Liver (tissue), 9 donors: Measurements from ENCODE around the gene PTPRB. TPM values are rescaled to one million over a fixed set of nuclear protein-coding genes. Genes with fewer than 3 reads are reported as not detected.

Source experiments
- DNase-seq: peaks from one replicate; pipeline ENCODE4 v3.0.0-alpha.2; 2017; ENCODE audit warnings: low spot score
- H3K27ac ChIP-seq, 2 donors: one replicate each; pipeline ENCODE4 v1.7.0; 2013; ENCODE audit warnings: inconsistent platforms in 2 of 2, low read length in 2 of 2, control low read depth in 1 of 2, low read depth in 1 of 2, mild to moderate bottlenecking in 1 of 2
- H3K27me3 ChIP-seq, 4 donors: one replicate each; pipeline versions ENCODE4 v1.6.1 to v1.7.0; 2013; ENCODE audit warnings: low read length in 3 of 4, inconsistent platforms in 1 of 4, mild to moderate bottlenecking in 1 of 4, moderate library complexity in 1 of 4; ENCODE audit not compliant: control insufficient read depth in 4 of 4, insufficient read depth in 4 of 4
- H3K36me3 ChIP-seq, 4 donors: one replicate each; pipeline versions ENCODE4 v1.6.1 to v1.7.0; 2013; ENCODE audit warnings: low read length in 3 of 4, mild to moderate bottlenecking in 3 of 4, low read depth in 1 of 4, moderate library complexity in 1 of 4; ENCODE audit not compliant: control insufficient read depth in 4 of 4, insufficient read depth in 3 of 4
- H3K4me1 ChIP-seq, 4 donors: one replicate each; pipeline versions ENCODE4 v1.6.1 to v1.7.0; 2013; ENCODE audit warnings: low read length in 3 of 4, mild to moderate bottlenecking in 3 of 4, moderate library complexity in 1 of 4; ENCODE audit not compliant: control insufficient read depth in 4 of 4, insufficient read depth in 4 of 4
- H3K4me3 ChIP-seq, 3 donors: one replicate each; pipeline versions ENCODE4 v1.6.1 to v1.7.0; 2013; ENCODE audit warnings: low read length in 3 of 3, control low read depth in 1 of 3, low read depth in 1 of 3, mild to moderate bottlenecking in 1 of 3
- H3K9ac ChIP-seq, 2 donors: one replicate each; pipeline ENCODE4 v1.7.0; 2013; ENCODE audit warnings: low read length in 2 of 2, mild to moderate bottlenecking in 2 of 2, moderate library complexity in 2 of 2, control low read depth in 1 of 2, low read depth in 1 of 2
- H3K9me3 ChIP-seq, 4 donors: one replicate each; pipeline versions ENCODE4 v1.6.1 to v1.7.0; 2013; ENCODE audit warnings: low read length in 3 of 4; ENCODE audit not compliant: control insufficient read depth in 4 of 4
- ATF3 ChIP-seq: IDR thresholded peaks from 2 replicates; pipeline ENCODE4 v1.6.1; 2016; ENCODE audit warnings: antibody characterized with exemption
- CTCF ChIP-seq: fragments of 150-350 bp; IDR thresholded peaks from 2 replicates; pipeline ENCODE4 v1.5.1; 2017; ENCODE audit warnings: improper control_type of control experiment, low read depth, low read length; ENCODE audit not compliant: missing input control
- EGR1 ChIP-seq, 2 donors: IDR thresholded peaks; 2 replicates each; pipeline ENCODE4 v1.6.1; 2016 to 2018; ENCODE audit warnings: antibody characterized with exemption in 2 of 2, low read depth in 2 of 2
- GABPA ChIP-seq, 2 donors: IDR thresholded peaks in 1 of 2; conservative IDR thresholded peaks in 1 of 2; 2 replicates each; pipeline ENCODE4 v1.6.1; 2016; ENCODE audit warnings: antibody characterized with exemption in 2 of 2, mild to moderate bottlenecking in 1 of 2, moderate library complexity in 1 of 2
- HNF4G ChIP-seq: IDR thresholded peaks from 2 replicates; pipeline ENCODE4 v1.6.1; 2016; ENCODE audit warnings: antibody characterized with exemption
- JUND ChIP-seq, 2 donors: IDR thresholded peaks; 2 replicates each; pipeline ENCODE4 v1.6.1; 2016; ENCODE audit warnings: antibody characterized with exemption in 2 of 2
- MAX ChIP-seq: IDR thresholded peaks from 2 replicates; pipeline ENCODE4 v1.6.1; 2016; ENCODE audit warnings: antibody characterized with exemption
- NR2F2 ChIP-seq: IDR thresholded peaks from 2 replicates; pipeline ENCODE4 v1.6.1; 2016; ENCODE audit warnings: antibody characterized with exemption
- RAD21 ChIP-seq, 2 donors: IDR thresholded peaks; 2 replicates each; pipeline ENCODE4 v1.6.1; 2016; ENCODE audit warnings: antibody characterized with exemption in 2 of 2, mild to moderate bottlenecking in 2 of 2
- REST ChIP-seq: IDR thresholded peaks from 2 replicates; pipeline ENCODE4 v1.6.1; 2016; ENCODE audit warnings: antibody characterized with exemption, mild to moderate bottlenecking
- RXRA ChIP-seq, 2 donors: IDR thresholded peaks; 2 replicates each; pipeline ENCODE4 v1.6.1; 2017 to 2018; ENCODE audit warnings: antibody characterized with exemption in 2 of 2, mild to moderate bottlenecking in 1 of 2
- SP1 ChIP-seq: IDR thresholded peaks from 2 replicates; pipeline ENCODE4 v1.6.1; 2018; ENCODE audit warnings: antibody characterized with exemption, mild to moderate bottlenecking
- TAF1 ChIP-seq: conservative IDR thresholded peaks from 2 replicates; pipeline ENCODE4 v1.6.1; 2016; ENCODE audit warnings: antibody characterized with exemption, mild to moderate bottlenecking
- YY1 ChIP-seq: IDR thresholded peaks from 2 replicates; pipeline ENCODE4 v1.6.1; 2016; ENCODE audit warnings: antibody characterized with exemption, mild to moderate bottlenecking
- WGBS: extraction: QIAGEN DNeasy Blood & Tissue Kit; methylation state at CpG from one replicate; pipeline ENCODE4 v1.1.7; 2013; 5-methylcytosine and 5-hydroxymethylcytosine counted together
- polyA plus RNA-seq, 2 donors: library from polyadenylated mRNA; stranded (reverse) in 1 of 2; unstranded in 1 of 2; fragments of 200-250 nt in 1 of 2; fragments of >200 nt in 1 of 2; fragmentation: Nextera tagmentation in 1 of 2; extraction: Ambion mirVana in 1 of 2; gene quantifications; one replicate each; pipeline versions ENCODE4 v1.2.1 to v1.2.3, GENCODE V29; 2013 to 2015
- total RNA-seq, 2 donors: library from RNA; depleted of rRNA; stranded (reverse); fragments of >200 nt; gene quantifications; one replicate each; pipeline ENCODE4 v1.2.3, GENCODE V29; 2014
- donor health status: healthy.
- donor health status: healthy.
- donor health status: healthy.
- donor health status: healthy.
- donor health status: healthy.

The PTPRB gene
- total and polyA plus RNA-seq, 4 donors = 6.3 to 64.9 (median 8.4) TPM

- TF ChIP-seq CTCF (no peak), YY1 (no peak), ATF3 (no peak), TAF1 (no peak), SP1 (no peak), HNF4G (no peak), MAX (no peak), GABPA (IDR thresholded peaks at IDR 0.05 in 1 of 2, conservative IDR thresholded peaks at IDR 0.05 in 1 of 2) (no peak), EGR1 (IDR thresholded peaks at IDR 0.05; ENCODE audit: low read depth in 2 of 2) (no peak)
Measured at GRCh38 chr12:70605976-70606375, 31.3 kb downstream of the PTPRB start (continued).

GRCh38 chr12:70604662-70605061, 32.6 kb downstream of the PTPRB start:
- Histone ChIP-seq H3K27me3 (no peaks in the 10 kb centered on the region), H3K9me3 (no peaks in the 10 kb centered on the region), H3K36me3 (no peaks in the 10 kb centered on the region), H3K4me1 (peaks cover 0 to 6% (median 3%) of the 10 kb centered on the region in 4 donors), H3K4me3 (no peak overlapping the region), H3K27ac (no peak overlapping the region), H3K9ac (no peak overlapping the region)
- TF ChIP-seq CTCF (no peak), MAX (no peak), HNF4G (no peak), ATF3 (no peak), JUND (IDR thresholded peaks at IDR 0.05) (no peak), GABPA (IDR thresholded peaks at IDR 0.05 in 1 of 2, conservative IDR thresholded peaks at IDR 0.05 in 1 of 2) (no peak), YY1 (no peak)
- DNase-seq = no peak
- 69% methylated on average over 4 of the region's 4 CpGs for WGBS

GRCh38 chr12:70603044-70603443, 34.2 kb downstream of the PTPRB start:
- Histone ChIP-seq H3K4me3 (no peak overlapping the region), H3K27ac (no peak overlapping the region), H3K36me3 (no peaks in the 10 kb centered on the region), H3K9ac (no peak overlapping the region), H3K27me3 (no peaks in the 10 kb centered on the region), H3K4me1 (no peaks in the 10 kb centered on the region), H3K9me3 (no peaks in the 10 kb centered on the region)
- no peak for DNase-seq
- WGBS = 27% methylated on average over 1 of the region's 1 CpG
- TF ChIP-seq JUND (IDR thresholded peaks at IDR 0.05) = no peak
- TF ChIP-seq REST = no peak
- no peak for TF ChIP-seq SP1
- no peak for TF ChIP-seq NR2F2
- TF ChIP-seq ATF3 = no peak
- TF ChIP-seq RAD21 (IDR thresholded peaks at IDR 0.05) = no peak
- no peak for TF ChIP-seq TAF1
- no peak for TF ChIP-seq MAX
- no peak for TF ChIP-seq RXRA (IDR thresholded peaks at IDR 0.05)
- no peak for TF ChIP-seq CTCF
